Omental fat pad (tissue), 4 donors: ENCODE measurements around the gene TRIP10. TPM values are rescaled to one million over a fixed set of nuclear protein-coding genes. Genes with fewer than 3 reads are reported as not detected.

Experiments
- ATAC-seq: fragments of 150-250 bp; one replicate; pipeline ENCODE4 v1.9.1; 2016; ENCODE audit warnings: mild to moderate bottlenecking, moderate library complexity; ENCODE audit not compliant: low FRiP score
- DNase-seq: peaks from one replicate; pipeline ENCODE4 v3.0.0-alpha.2; 2019; ENCODE audit warnings: low spot score
- total RNA-seq, 4 donors: library from RNA; depleted of rRNA; stranded (reverse); fragments of >200 nt; gene quantifications; one replicate each; pipeline ENCODE4 v1.1.0, GENCODE V29; 2016
- TF ChIP-seq, protein P1 (sequence below), 3 donors: fragments of 450-650 bp; IDR thresholded peaks; one replicate each; pipeline ENCODE4 v1.5.1; 2016 to 2017; ENCODE audit warnings: antibody characterized with exemption in 3 of 3, mild to moderate bottlenecking in 3 of 3, moderate library complexity in 2 of 3

TRIP10 gene
- total RNA-seq, 4 donors from 2014 or later = 42.5 to 110 (median 66.6) TPM

DNA sequence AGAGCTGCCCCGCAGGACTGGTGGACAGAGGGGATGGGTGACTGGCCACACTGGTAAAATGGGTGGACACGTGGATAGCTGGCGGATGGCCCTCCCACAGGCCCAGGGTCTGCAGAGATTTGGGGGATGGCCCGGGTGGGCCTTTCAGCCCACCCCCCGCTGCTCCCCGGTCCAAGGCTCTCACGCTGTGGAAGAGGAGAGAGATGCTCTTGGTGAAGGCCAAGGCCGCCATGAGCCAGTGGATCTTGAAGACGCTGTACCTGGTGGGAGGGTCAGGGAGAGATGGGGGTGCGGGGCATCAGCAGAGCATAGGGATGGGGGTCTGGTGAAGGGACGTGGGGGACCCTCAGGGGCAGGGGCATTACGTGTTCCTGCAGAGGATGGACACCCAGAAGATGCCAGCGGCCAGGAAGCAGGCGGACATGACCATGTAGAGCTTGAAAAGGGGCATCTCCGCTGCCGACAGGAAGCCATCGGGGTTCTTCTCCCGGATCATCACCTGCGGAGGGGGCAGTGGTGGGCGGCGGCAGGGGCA, 6.6 kb upstream of the TRIP10 start:
- ATAC-seq (no peak), DNase-seq (no peak)
- TF ChIP-seq, protein P1, sequence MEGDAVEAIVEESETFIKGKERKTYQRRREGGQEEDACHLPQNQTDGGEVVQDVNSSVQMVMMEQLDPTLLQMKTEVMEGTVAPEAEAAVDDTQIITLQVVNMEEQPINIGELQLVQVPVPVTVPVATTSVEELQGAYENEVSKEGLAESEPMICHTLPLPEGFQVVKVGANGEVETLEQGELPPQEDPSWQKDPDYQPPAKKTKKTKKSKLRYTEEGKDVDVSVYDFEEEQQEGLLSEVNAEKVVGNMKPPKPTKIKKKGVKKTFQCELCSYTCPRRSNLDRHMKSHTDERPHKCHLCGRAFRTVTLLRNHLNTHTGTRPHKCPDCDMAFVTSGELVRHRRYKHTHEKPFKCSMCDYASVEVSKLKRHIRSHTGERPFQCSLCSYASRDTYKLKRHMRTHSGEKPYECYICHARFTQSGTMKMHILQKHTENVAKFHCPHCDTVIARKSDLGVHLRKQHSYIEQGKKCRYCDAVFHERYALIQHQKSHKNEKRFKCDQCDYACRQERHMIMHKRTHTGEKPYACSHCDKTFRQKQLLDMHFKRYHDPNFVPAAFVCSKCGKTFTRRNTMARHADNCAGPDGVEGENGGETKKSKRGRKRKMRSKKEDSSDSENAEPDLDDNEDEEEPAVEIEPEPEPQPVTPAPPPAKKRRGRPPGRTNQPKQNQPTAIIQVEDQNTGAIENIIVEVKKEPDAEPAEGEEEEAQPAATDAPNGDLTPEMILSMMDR (IDR thresholded peaks at IDR 0.05) = no peak

GRCh38 chr19:6733338-6734095, 6.0 kb upstream of the TRIP10 start:
- ATAC-seq = no peak
- TF ChIP-seq, protein P1 (IDR thresholded peaks at IDR 0.05) = no peak
- DNase-seq = no peak

GRCh38 chr19:6734096-6734696, 5.3 kb upstream of the TRIP10 start:
- ATAC-seq (no peak), DNase-seq (no peak)
- TF ChIP-seq, protein P1 (IDR thresholded peaks at IDR 0.05) = no peak

DNA sequence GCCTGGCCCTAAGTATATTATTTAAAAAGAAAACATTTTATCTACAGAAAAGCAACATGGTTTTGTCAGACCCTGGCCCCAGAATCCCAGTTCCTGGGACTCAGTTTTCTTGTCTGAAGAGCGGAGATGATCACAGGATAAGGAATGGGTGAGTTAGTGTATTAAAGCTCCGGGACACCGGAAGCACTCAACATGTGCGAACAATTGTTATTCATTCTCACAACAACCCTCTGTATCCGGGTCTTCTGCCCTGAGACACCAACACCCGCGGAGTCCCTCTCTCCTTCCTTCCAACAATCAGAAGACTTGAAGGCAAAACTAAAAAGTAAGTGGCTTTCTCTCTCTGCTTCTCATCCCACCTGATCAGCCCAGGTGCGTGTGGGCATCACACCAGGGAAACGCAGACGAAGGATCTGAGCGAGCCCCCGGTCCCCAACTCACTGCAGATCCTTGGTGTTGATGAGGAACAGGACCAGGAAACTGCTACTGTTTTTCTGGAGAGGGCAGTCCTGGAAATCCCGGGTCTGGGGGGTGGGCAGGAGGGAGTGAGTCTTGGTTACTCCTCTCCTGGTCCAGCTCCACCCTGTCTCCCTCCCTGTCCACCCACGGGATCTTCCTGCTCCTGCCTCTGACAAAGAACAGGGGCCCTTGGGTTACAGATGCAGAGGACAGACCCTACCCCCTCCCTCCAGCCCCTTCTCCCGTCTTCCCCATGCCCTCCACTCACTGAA, 4.1 kb upstream of the TRIP10 start:
- TF ChIP-seq, protein P1 (IDR thresholded peaks at IDR 0.05) = no peak
- no peak for DNase-seq
- no peak for ATAC-seq

GRCh38 chr19:6736169-6736916, 3.1 kb upstream of the TRIP10 start:
- TF ChIP-seq, protein P1 (IDR thresholded peaks at IDR 0.05) = peak in 1 of 3 donors; percentile 27
- DNase-seq = no peak
- ATAC-seq = peak; percentile 18

- TF ChIP-seq, protein P1 (IDR thresholded peaks at IDR 0.05) = no peak
- DNase-seq (no peak), ATAC-seq (no peak)
Measured at GRCh38 chr19:6736917-6737283, 2.6 kb upstream of the TRIP10 start.
